HG02852 (cell line): Measurements from ENCODE around the gene GPC3.

Experiments used
- ATAC-seq: cut with Tn5 transposase; IDR thresholded peaks from one replicate; pipeline ENCODE4 v1.9.1; 2021; ENCODE audit warnings: mild to moderate bottlenecking, moderate library complexity; ENCODE audit not compliant: unreplicated experiment

The GPC3 gene

GRCh38 chrX:133658293-133658911 lies 327.0 kb downstream of the GPC3 start:
- no peak for ATAC-seq

- ATAC-seq, result no peak
Observed at GRCh38 chrX:133655275-133656265, 329.8 kb downstream of the GPC3 start.

- no peak for ATAC-seq
Observed at GRCh38 chrX:133654811-133655210, 330.6 kb downstream of the GPC3 start.

DNA sequence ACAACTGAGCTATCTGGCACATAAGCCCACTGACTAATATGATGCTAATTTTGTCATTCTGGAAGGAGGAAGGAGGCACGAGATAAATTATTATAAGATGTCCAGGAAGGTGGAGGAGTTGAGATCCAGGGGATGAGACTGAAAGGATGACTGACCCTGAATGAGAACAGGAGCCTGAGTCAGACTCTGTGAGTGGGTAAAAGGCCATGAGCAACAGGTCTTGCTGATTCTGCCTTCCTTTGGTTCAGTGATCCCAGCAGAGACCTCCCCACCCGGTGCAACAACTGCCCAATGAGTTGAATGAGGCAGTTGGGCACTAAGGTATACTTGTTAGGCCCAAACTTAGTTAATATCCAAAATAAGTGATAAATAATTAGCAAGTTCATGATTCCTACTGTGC lies 332.0 kb downstream of the GPC3 start:
- ATAC-seq, result no peak

DNA sequence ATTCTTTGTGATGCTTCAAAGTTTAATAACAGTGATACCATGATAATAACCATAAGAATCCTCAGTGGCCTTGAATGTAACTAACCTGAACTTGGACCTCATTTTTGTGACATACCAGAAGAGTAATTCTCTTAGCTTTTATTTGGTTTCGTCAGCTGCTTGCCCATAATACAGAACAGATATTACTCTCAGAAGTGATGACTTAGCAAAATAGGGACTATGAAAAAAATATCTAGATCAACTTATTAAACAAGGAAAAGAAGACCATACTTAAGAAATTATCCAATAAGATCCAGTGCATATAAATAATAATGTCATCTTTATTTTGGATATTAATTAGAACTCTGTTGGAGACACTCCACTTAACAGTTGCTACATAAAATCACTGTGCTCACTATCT lies 333.2 kb downstream of the GPC3 start:
- no peak for ATAC-seq

DNA sequence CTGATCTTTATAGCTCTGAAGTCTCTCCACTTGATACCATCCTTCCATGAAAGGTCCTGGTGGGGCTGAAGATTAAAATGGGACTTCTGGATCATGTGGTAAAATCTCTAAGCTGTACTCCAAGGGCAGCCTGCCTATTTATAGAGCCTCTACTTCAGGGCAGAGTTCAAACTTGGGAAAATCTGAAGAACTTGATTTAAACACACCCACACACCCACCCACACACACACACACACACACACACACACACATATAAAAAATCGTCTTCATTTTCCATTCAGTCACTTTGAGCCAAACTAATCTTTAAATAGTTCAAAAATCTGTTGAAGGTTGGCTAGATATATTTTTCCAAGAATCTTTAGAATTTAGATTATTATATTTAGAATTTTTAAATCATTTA lies 335.2 kb downstream of the GPC3 start:
- ATAC-seq, result no peak

- ATAC-seq, result no peak
Observed at GRCh38 chrX:133649651-133650050, 335.7 kb downstream of the GPC3 start.

DNA sequence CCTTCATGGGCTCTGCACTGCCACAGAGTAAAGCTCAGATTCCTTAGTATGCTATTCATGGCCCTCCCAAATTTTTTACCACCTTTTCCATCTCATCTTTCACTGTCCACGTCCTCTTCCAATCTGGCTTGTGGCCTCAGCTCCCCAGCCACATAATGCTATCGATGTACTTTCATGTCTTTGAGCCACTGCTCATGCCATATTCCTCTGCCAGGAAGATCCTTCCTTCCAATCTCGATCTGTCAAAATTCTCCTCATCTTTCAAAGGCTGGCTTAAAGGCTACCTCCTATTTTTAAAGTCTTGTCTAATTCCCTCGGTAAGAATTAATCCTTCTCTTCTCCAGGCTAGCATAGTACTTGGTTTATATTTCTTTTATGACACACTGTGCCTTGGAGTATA lies 336.8 kb downstream of the GPC3 start:
- no peak for ATAC-seq

DNA sequence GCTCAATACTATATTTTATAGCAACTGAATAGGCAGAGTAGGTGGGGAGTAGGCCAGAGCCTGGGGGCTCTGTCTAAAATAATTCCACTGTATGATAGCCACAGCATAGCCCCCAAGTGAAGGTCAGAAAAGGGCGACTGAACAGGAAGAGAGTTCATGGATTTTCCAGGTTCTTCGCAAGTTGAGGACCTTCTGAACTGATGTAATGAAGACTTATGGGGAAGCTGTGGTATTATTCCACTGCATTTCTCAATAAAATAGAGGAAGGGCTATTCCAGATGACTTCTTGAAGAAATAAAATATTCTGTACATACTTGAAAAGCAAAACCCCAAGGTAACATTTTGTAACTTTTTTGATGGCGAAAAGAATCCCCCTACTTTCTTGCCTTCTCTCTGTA lies 338.7 kb downstream of the GPC3 start:
- ATAC-seq, result no peak

DNA sequence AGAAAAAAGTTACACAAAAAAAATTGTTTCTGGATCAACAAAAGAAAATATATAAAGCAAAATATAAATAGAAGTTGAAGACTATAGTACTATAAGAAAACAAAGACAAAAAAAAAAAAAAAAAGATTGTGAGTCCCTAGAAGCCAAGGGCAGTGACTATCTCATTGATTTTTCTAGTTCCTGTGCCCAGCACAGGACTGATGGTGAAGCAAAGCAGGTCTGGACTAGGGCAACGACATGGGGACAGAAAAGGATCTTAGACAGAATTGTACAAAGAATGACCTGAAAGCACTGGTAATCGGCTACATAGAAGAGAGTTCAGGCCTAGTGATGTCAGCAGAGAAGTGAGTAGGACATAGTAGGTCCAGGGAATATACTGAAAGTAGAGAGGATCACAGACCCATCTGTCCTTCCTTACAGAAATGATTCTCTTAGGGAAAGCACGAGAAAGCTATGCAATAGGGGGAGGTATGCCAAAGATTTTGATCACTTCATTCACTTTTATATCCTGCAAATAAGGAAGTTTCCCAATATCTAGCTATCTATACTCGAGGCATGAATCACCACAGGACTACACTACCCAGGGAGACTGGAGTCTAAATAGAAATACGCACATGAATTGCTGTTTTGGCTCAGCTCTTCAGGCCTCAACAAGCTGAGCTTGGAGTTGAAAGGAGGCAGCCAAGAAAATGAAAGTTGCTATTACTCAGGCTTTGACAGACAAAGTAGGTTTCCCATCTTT lies 339.2 kb downstream of the GPC3 start:
- ATAC-seq, result no peak

- ATAC-seq, result no peak
Observed at GRCh38 chrX:133645256-133645655, 340.1 kb downstream of the GPC3 start.

GRCh38 chrX:133640161-133641015 lies 345.0 kb downstream of the GPC3 start:
- ATAC-seq, result no peak

- ATAC-seq, result no peak
Observed at GRCh38 chrX:133639726-133640125, 345.7 kb downstream of the GPC3 start.

DNA sequence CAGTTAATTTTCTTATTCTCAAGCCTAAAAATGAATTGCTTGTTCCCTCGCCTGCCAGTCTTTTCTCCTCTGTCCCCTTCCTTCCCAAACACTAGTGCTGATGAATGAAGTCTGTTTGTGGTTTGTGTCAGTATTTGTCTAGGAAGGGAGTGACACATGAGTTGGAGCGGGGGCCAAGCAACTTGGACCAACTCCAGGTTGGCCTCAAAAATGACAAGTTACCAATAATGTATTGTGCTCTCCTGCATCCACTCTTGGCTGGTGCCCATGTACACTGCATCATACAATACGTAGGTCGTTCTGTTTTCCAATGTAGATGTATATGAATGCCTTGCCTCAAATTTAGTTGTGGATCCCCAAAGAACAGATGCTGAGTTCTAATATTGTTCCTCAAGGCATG lies 347.1 kb downstream of the GPC3 start:
- ATAC-seq, result no peak

- ATAC-seq, result no peak
Observed at GRCh38 chrX:133637765-133638164, 347.6 kb downstream of the GPC3 start.

GRCh38 chrX:133636009-133636408 lies 349.4 kb downstream of the GPC3 start:
- no peak for ATAC-seq

DNA sequence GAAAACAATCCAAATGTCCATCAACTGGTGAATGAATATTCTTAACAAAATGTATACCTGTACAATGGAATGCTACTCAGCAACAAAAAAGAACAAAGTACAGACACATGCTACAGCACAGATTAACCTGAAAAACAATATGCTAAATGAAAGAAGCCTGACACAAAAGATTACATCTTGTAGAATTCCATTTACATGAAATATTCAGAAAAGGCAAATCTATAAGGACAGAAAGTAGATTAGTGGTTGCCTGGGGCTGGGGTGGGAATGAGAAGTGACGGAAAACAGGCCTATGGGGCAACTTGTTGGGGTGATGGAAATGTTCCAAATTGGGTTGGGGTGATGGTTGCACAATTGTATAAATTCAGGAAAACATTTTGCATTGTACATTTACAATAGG lies 351.0 kb downstream of the GPC3 start:
- ATAC-seq, result no peak

DNA sequence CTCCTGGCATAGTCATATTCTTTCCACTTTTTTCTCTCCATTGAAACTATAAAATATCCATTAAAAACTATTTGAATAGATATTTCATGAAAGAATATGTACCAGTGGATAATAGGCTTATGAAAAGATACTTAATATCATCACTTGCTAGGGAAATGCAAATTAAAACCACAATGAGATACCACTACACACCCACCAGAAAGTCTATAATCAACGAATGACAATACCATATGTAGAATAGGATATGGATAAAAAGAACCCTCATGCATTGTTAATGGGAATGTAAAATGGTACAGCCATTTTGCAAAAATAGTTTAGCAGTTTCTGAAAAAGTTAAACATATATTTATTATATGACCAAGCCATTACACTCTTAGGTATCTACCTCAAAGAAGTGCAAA lies 351.4 kb downstream of the GPC3 start:
- ATAC-seq, result no peak

GRCh38 chrX:133633162-133633561 lies 352.2 kb downstream of the GPC3 start:
- ATAC-seq, result no peak

DNA sequence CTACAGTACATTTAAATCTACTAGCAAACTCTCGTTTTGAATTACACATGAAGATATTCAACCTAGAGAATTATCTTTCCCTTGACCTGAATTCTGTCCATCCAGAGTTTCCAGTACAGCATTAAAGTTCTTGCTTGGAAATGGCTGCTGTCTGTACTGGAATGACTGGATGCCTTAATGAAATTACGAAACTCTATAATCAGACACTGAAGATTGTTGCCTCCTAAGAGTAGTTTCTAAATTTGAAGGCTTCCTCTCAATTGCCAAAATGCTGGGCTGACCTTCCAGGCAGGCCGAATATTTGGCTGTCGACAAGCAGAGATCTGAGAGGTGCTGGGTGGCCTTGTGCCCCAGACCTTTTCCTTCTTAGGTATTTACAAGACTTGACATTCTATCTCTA lies 355.0 kb downstream of the GPC3 start:
- no peak for ATAC-seq

GRCh38 chrX:133627673-133628072 lies 357.7 kb downstream of the GPC3 start:
- ATAC-seq, result no peak
